ENCODE results near the gene SPATA32.

DNA sequence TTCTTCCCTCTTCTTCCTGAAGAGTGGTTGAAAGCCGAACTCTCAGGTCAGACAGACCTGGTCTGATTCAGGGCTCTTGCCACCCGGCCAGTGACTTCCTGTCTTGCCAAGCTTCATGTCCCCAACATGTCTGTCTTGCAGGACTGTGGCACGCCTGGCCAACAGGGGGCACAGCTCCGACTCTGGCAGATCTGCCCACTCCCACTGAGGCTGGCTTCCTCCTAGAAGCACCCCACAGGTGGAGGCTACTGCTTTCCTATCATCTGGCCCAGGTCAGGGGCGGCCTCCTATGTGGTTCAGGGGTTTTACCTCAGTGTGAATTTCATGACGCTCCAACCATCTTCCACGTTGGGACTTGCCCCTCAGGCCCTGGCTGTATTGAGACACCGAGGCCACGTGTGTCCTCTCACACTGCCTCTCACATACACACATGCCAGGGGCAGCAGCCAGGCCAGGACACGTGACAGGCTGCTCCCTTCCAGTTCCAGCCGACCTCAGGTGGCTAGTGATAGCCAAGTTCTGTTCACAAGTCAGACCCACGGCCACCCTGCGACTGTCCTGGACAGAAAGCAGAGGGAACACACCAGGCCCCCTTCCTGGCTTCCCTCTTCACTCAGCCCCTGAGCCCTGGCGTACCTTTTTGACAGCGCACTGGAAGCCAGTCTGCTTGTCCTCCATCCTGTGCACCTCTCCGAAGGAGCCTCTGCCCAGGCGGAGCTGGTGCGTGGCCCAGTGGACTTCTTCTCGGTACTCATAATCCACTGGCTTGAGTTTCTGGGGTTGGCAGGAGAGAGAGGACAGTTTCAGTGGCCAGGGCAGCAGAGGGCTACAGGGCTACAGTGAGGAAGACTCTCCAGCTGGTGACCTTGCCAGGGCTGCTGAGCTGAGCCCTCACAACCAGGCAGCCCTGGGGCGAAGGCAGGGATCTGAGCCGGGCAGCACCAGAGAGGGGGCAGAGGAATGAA is 22.6 kb upstream of the SPATA32 start:
- TF ChIP-seq CTCF (IDR thresholded peaks at IDR 0.05) (no peak), POLR2A (IDR thresholded peaks at IDR 0.05) (no peak)

All from thyroid gland (tissue), 4 donors.